ENCODE results near the gene ZBTB45.
"Not testable (repeated sequence)": the region's sequence is repeated elsewhere in the genome, so short reads cannot be mapped to it uniquely, and the experiment has no call there.

The ZBTB45 gene

DNA sequence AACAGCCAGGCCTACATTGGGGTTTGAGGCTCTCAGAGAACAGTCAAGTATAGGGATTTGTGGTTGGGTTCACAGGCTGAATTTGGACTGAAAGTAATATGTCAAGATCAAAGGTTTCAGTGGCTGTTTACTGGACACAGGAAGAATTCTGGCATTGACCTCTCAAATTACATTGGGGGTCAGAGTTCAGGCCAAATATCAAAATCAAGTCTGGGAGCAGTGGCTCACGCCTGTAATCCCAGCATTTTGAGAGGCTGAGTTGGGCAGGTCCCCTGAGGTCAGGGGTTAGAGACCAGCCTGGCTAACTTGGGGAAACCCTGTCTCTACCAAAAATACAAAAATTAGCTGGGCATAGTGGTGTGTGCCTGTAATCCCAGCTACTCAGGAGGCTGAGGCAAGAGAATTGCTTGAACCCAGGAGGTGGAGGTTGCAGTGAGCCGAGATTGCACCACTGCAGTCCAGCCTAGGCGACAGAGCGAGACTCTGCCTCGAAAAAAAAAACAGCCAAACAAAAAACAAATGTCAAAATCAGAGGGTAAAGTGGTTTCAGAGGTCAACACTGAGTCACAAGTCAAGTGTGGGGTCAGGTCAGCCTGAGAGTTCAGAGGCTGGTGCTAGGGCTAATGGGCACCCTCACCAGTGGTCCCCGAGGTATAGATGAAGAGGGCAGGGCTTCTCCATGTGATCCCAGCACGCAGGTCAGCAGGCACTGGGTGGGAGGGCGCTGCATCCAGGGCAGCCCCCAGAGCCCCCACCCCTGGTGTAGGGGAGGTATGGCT, 9.3 kb downstream of the ZBTB45 start:
- DNase-seq = no peak

DNA sequence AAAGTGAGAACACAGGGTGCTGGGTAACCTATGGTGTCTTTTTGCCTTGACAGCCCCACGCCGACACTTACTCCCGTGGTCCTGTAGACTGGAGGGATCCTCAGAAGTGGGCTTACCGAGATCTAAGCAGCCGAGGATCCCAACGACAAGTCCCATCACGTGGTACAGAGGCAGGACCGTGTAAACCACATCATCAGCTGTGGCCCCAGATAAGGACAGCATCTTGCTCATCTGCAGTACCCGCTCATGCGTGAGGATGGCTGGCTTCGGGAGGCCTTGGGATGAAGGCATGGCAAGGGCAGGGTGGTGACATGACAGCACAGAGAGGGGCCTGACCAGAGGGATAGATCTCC, 9.9 kb downstream of the ZBTB45 start:
- no peak for DNase-seq

- DNase-seq = not testable (repeated sequence)
These were observed 11.9 kb downstream of the ZBTB45 start for GRCh38 chr19:58507602-58508223.

- DNase-seq = no peak
These were observed 19.4 kb downstream of the ZBTB45 start for GRCh38 chr19:58500242-58500641.

DNA sequence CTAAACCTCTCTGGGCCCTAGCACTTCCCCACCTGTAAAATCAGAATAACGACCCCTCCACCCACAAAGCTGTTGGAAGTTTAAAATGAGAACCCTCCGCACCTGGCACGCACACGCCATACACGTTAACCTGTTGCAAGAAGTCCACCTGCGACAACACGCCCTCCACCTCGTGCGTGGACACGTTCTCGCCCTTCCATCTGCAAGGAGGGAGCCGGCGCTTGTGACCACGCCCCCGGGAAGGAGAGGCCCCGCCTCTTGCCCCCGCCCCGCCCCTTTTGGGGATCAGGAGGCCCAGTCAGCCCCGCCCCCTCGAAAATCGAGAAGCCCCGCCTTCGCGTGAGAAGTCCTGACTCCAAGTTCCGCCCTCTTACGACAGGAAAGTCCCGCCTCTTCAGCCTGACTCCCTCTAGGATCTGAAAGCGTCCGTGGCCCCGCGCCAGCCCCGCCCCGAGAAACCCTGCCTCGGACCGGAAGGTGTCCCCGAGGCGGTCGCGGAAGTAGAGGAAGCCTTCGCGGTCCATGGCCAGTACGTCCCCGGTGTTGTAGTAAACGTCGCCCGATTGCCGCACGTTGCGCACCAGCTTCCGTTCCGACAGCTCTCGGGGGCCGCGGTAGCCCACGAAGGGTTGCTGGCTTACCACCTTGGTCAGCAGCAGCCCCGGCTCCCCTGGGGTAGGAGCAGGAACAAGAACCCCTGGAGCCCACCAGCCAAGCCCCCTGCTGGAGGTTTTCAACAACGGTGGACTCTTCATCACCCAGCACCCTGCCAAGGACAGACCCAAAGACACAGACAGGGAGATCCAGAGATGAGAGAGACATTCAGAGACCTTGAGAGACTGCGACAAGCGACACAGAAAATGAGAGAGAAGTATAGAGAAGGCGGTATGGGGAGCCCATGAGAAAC, 20.3 kb downstream of the ZBTB45 start:
- peak; percentile 99 for DNase-seq

GRCh38 chr19:58498316-58499020, 21.1 kb downstream of the ZBTB45 start:
- no peak for DNase-seq

DNA sequence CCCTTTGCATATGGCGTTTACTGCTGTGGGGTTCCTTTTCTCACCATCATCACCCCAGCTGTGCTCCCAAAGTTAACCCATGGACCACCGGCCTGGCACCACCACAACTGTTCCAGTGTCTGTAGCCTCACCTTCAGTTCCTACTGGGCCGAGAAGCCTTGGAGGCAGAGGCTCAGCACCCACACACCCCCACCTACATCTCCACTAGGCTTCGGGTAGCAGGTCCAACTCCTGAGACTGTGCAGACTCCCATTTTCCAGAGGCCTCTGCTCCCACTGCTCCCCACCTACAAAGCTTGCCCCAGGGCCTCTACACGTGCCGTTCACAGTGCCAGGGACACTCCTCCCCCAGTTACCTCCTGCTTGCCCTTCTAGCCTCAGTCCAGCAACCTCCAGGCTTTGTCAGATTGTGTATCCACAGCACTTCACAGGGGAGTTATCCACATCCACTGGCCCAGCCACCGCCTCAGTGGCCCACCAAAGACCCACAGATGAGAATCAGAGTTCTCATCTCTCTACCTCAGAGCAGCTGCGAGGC, 21.9 kb downstream of the ZBTB45 start:
- DNase-seq = no peak

GRCh38 chr19:58492265-58492664, 27.3 kb downstream of the ZBTB45 start:
- no peak for DNase-seq

DNA sequence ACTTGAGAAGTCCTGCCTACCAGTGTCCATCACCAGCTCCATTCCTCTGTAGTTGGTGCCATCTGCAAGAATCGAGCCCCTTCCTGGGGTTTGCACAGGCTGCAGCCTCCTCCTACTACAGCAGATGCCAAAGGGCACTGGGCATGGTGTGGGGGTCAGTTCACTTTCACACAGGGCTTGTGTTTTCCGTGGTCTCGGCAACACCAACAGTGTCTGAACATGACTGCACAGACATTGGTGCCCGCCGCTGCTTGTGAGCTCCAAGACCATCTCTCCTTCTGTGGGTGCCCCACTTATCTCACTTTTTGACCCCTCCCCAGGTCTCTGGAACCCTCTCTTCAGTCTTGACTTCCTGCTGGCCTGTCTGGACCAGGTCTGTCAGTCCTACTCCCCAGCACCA, 28.2 kb downstream of the ZBTB45 start:
- DNase-seq = no peak

DNA sequence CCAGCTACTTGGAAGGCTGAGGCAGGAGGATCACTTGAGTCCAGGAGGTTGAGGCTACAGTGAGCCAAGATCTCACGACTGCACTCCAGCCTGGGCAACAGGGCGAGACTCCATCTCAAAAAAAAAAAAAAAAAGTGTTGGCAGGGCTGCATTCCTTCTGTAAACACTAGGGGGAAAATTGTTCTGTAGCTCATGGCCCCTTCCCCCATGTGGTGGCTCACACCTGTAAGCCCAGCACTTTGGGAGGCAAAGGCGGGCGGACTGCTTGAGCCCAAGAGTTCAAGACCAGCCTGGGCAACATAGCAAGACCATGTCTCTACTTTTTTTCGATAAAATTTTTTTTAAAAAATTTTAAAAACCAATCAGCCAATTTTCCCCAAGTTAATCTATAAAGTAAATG, 35.3 kb downstream of the ZBTB45 start:
- DNase-seq = not testable (repeated sequence)

GRCh38 chr19:58483776-58484175, 35.8 kb downstream of the ZBTB45 start:
- DNase-seq = no peak

DNA sequence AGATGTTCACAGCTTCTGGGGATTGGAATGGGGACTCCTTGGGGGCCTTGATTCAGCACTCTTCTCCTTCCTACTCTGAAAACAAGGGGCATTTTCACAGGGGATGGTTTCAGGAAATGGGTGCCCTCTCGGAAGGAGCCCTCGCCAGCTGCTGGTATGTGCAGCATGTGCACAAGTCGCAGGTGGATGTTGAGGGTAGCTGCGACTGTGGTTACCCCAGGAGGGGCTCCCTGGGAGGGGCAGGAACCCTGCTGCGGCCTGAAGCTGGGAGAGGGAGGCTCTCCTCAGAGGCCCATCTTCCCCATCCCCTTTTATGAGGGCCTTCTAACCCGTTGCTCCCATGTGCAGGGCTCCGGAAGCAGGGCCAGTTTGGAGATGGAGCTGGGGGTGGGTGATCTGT, 37.2 kb downstream of the ZBTB45 start:
- no peak for DNase-seq

GRCh38 chr19:58480831-58481230, 38.8 kb downstream of the ZBTB45 start:
- no peak for DNase-seq

- no peak for DNase-seq
These were observed 39.2 kb downstream of the ZBTB45 start for GRCh38 chr19:58480481-58480830.

DNA sequence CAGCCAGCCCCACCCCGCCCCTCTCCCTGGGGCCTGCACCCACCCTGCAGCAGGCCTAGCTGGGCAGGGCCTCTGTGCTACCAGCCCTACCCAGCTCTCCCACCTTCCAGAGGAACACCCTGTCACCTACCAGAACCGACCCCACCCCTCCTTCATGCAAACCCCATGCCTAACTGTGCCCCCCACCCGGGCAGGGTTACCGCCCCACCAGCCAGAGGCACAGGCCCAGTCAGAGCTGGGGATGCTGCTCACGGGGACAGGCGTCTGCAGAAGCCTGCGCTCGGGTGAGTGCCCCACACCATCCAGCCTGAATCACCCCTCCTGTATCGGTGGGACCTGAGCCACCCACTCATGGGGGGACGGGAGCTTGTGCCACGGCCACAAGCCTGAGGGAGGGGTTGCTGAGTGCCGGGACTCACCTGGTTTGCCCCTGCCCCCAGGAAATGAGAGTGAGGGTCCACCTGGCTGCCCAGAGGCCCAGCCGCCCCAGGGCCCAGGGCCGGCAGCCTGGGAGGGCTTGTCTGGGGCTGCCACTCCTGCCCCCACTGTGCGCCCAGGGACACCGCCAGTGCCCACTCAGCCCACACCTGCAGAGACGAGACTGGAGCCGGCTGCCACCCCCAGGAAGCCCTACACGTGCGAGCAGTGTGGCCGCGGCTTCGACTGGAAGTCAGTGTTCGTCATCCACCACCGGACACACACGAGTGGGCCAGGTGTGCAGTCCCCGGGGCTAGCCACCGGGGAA, 39.7 kb downstream of the ZBTB45 start:
- no peak for DNase-seq

GRCh38 chr19:58479303-58479702, 40.3 kb downstream of the ZBTB45 start:
- no peak for DNase-seq

DNA sequence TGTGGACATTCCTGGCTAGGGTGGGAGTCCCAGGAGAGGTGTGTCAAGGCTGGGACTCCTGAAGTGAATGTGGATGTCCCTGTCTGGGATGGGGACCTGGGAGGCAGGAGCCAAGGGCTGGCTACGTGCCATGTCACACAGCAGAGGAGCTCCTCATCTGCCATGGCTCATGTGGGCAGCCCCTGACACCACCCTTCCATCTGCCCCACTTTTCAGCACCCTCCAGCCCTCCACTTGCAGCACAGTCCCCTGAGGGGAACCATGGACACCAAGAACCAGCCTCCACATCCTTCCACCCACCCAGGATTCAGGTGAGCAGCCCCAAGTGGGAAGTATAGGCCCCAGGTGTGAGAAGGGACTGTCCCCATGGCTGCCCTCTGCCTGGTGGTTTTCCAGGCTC, 41.7 kb downstream of the ZBTB45 start:
- DNase-seq = no peak

DNA sequence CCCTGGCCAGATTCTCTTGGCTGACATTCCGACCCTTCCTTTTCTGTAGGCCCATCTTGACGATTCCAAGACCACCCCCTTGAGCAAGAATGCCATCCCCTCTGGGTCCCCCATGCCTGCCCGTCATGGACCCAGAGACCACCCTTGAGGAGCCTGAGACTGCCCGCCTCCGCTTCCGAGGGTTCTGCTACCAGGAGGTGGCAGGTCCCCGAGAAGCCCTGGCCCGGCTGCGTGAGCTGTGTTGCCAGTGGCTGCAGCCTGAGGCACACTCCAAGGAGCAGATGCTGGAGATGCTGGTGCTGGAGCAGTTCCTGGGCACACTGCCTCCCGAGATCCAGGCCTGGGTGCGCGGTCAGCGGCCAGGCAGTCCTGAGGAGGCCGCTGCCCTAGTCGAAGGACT, 42.5 kb downstream of the ZBTB45 start:
- no peak for DNase-seq

- no peak for DNase-seq
These were observed 43.1 kb downstream of the ZBTB45 start for GRCh38 chr19:58476498-58477015.

GRCh38 chr19:58475714-58476497, 43.7 kb downstream of the ZBTB45 start, which contains the start of gene ZNF446:
ZNF446 (plus strand) TSS chr19:58476352; CDS start chr19:58477219, 867 bp downstream.
- DNase-seq = peak; percentile 96
